ENCODE results near the gene TTC24.
"Not testable (repeated sequence)": the region's sequence is repeated elsewhere in the genome, so short reads cannot be mapped to it uniquely, and the experiment has no call there.

Gene TTC24

DNA sequence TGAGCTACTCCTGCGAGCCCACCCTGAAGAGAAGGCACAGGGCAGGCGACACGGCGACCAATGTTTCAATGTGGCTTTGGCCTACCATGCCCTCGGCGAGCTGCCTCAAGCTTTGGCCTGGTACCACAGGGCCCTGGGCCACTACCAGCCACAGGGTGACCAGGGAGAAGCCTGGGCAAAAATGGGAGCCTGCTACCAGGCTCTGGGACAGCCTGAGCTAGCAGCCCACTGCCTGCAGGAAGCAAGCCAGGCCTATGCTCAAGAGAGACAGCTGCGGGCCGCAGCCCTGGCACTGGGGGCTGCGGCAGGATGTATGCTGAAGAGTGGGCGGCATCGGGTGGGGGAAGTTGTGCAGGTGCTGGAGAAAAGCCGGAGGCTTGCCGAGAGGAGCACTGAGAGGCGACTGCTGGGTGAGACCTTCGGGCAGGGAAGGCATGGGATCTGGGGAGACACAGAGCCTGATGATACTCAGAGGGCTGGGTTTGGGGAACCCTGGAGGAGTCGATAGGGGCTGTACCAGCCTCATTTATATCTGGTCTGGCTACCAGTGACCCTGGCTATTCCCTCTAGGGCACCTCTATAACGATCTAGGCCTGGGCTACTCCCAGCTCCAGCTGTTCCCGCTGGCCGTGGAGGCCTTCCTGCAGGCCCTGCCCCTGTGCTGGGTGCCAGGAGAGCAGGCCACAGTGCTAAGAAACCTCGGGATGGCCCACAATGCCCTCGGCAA, 2.3 kb downstream of the TTC24 start:
- H3K27ac ChIP-seq: no peak overlapping the region
- TF ChIP-seq, protein P1, sequence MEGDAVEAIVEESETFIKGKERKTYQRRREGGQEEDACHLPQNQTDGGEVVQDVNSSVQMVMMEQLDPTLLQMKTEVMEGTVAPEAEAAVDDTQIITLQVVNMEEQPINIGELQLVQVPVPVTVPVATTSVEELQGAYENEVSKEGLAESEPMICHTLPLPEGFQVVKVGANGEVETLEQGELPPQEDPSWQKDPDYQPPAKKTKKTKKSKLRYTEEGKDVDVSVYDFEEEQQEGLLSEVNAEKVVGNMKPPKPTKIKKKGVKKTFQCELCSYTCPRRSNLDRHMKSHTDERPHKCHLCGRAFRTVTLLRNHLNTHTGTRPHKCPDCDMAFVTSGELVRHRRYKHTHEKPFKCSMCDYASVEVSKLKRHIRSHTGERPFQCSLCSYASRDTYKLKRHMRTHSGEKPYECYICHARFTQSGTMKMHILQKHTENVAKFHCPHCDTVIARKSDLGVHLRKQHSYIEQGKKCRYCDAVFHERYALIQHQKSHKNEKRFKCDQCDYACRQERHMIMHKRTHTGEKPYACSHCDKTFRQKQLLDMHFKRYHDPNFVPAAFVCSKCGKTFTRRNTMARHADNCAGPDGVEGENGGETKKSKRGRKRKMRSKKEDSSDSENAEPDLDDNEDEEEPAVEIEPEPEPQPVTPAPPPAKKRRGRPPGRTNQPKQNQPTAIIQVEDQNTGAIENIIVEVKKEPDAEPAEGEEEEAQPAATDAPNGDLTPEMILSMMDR (conservative IDR thresholded peaks at IDR 0.05): no peak
- no peak for TF ChIP-seq ZFX (IDR thresholded peaks at IDR 0.05)

DNA sequence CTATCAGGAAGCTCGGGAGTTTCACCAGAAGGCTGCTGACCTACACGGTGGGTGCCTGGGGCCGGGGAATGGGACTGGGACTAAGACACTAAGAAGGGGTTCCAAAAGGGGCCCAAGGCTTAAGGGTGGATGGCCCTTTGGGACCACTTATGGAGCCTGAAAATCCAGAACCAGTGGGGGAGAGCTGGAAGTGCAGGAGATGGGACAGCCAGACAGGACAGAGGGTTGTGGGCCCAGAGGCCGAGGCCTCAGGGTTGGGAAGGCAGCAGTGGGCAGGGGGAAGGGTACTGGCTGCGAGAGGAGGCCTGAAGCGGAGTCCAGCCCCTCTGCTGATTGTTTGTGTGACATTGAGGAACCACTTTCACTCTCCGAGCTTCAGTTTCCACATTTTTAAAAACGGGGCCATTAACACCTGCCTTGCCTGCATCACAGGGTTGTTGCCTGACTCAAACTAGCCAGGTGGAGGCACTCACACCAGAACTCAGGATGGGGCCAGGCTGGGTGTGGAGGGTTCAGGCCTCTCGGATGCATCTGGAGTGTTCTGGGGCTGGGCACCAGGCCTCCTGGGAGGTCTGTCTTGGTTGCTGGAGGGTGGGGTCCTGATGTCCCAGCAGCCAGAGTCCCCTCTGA, 3.0 kb downstream of the TTC24 start:
- TF ChIP-seq, protein P1 (conservative IDR thresholded peaks at IDR 0.05): no peak
- TF ChIP-seq ZFX (IDR thresholded peaks at IDR 0.05): no peak
- no peak overlapping the region for H3K27ac ChIP-seq

DNA sequence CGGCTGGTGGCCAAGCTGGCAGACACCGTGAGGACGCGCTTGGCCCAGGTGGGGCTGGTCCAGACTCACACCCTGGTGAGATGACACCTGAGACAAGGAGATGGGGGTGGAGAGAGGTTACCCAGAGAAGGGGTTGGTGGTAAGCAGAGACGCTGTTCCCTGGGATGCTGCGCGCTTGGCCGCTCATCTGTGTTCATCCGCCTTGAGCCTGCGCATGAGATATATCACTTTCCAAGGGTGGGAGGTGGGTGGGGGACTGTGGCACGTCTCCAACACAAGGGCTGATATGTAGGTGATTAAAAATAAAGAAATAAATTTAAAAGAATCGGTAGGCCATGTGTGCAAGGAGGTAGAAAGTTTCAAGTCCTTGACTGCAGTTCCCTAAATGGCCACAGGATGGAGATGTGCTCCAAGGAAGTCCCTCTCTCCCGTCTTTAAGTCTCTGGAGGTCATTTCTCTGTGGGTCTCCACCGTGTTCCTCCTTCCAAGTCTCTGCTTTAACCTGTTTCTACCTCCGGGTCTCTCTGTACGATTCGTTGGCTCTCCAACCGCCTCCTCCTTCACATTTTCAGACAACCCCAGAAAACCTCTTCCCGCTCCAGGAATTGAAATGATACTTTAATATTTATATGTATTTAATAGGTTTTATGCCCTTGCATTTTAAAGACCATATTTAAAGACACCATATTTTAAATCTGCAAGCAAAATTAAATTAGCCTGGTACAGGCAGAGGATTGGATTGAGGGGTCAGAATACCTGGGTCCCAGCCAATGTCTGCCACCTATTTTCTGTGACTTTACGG, 4.5 kb downstream of the TTC24 start:
- no peak for TF ChIP-seq ZFX (IDR thresholded peaks at IDR 0.05)
- TF ChIP-seq, protein P1 (conservative IDR thresholded peaks at IDR 0.05): peak; percentile 90
- no peak overlapping the region for H3K27ac ChIP-seq

DNA sequence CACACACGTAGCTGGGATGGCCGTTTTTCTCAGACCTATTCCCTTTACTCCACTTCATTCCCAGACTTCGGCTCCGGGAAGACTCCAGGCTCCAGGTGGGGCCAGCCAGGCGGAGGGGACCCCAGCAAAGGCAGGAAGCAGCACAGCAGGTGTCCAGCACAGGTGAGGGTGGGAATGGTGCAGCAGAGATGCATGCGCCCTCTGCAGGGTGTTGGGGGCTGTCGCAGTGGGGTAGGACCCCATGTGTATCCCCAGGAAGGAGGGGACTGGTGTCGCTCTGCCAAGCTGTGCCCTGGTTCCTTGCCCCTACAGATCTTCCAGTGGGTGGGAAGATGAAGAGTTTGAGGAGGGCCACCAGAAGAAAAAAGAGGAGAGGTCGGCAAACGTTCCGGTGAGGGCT, 5.3 kb downstream of the TTC24 start:
- TF ChIP-seq ZFX (IDR thresholded peaks at IDR 0.05): no peak
- TF ChIP-seq, protein P1 (conservative IDR thresholded peaks at IDR 0.05): no peak
- no peak overlapping the region for H3K27ac ChIP-seq

DNA sequence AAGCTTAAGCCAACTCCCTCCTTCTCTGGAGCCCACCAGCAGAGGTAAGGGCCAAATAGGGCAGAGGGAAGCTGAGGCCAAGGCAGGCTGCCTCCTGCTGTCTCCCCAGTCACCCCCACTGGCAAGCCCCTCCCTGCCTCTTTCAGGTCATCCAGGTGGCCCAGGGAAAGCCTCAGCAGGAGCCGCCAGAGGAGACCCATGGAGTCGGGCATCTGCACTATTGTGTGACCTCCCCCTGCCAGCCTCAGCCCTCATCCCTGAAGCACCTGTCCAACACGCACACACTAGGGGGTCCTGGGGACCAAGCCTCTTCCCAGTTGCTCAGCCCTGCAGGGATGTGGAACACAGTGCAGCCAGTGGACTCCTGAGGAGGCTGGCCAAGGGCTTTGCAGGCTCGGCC, 6.8 kb downstream of the TTC24 start:
- no peak overlapping the region for H3K27ac ChIP-seq
- no peak for TF ChIP-seq ZFX (IDR thresholded peaks at IDR 0.05)
- TF ChIP-seq, protein P1 (conservative IDR thresholded peaks at IDR 0.05): no peak

GRCh38 chr1:156586892-156587477, 7.5 kb downstream of the TTC24 start:
- no peak for TF ChIP-seq ZFX (IDR thresholded peaks at IDR 0.05)
- TF ChIP-seq, protein P1 (conservative IDR thresholded peaks at IDR 0.05): no peak
- no peak overlapping the region for H3K27ac ChIP-seq

DNA sequence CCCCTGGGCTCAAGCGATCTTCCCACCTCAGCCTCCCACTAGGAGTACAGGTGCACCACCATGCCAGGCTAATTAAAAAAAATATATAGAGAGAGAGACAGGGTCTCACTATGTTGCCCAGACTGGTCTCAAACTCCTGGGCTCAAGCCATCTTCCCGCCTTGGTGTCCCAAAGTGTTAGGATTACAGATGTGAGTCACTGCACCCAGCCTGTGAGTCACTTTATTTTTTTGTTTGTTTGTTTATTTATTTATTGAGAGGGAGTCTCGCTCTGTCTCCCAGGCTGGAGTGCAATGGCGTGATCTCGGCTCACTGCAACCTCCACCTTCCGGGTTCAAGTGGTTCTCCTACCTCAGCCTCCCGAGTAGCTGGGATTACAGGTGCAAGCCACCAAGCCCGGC, 8.4 kb downstream of the TTC24 start:
- not testable (repeated sequence) for H3K27ac ChIP-seq
